GM19467 (cell line): ENCODE measurements around the gene NBDY.
"Not testable (repeated sequence)": the region's sequence is repeated elsewhere in the genome, so short reads cannot be mapped to it uniquely, and the experiment has no call there.

Experiments
- ATAC-seq: cut with Tn5 transposase; IDR thresholded peaks from one replicate; pipeline ENCODE4 v1.9.1; 2021; ENCODE audit warnings: mild to moderate bottlenecking, moderate library complexity; ENCODE audit not compliant: unreplicated experiment

The NBDY gene

GRCh38 chrX:56764153-56764974, 35.3 kb downstream of the NBDY start:
- peak; percentile 48 for ATAC-seq

- ATAC-seq: no peak
These were observed 36.1 kb downstream of the NBDY start for GRCh38 chrX:56764975-56765791.

GRCh38 chrX:56765811-56766553, 36.9 kb downstream of the NBDY start:
- ATAC-seq: no peak

- ATAC-seq: no peak
These were observed 37.7 kb downstream of the NBDY start for GRCh38 chrX:56766554-56767347.

- not testable (repeated sequence) for ATAC-seq
These were observed 38.5 kb downstream of the NBDY start for GRCh38 chrX:56767348-56768119.

- not testable (repeated sequence) for ATAC-seq
These were observed 39.1 kb downstream of the NBDY start for GRCh38 chrX:56768120-56768660.

- peak; percentile 41 for ATAC-seq
These were observed 43.9 kb downstream of the NBDY start for GRCh38 chrX:56772675-56773521.

- ATAC-seq: peak; percentile 32
These were observed 44.5 kb downstream of the NBDY start for GRCh38 chrX:56773522-56774060.

- peak; percentile 35 for ATAC-seq
These were observed 49.3 kb downstream of the NBDY start for GRCh38 chrX:56778099-56778923.

GRCh38 chrX:56778924-56779468, 50.0 kb downstream of the NBDY start:
- ATAC-seq: peak; percentile 44

GRCh38 chrX:56780681-56781649, 51.9 kb downstream of the NBDY start:
- ATAC-seq: not testable (repeated sequence)

- ATAC-seq: no peak
These were observed 53.3 kb downstream of the NBDY start for GRCh38 chrX:56782352-56782751.

GRCh38 chrX:56782791-56783449, 53.9 kb downstream of the NBDY start:
- no peak for ATAC-seq

- no peak for ATAC-seq
These were observed 54.4 kb downstream of the NBDY start for GRCh38 chrX:56783450-56783831.

GRCh38 chrX:56783996-56784620, 55.1 kb downstream of the NBDY start:
- no peak for ATAC-seq
